ENCODE data around the gene CACNB4. TPM values are rescaled to one million over a fixed set of nuclear protein-coding genes. Genes with fewer than 3 reads are reported as not detected.
"Not testable (repeated sequence)": the region's sequence is repeated elsewhere in the genome, so short reads cannot be mapped to it uniquely, and the experiment has no call there.

The CACNB4 gene
- polyA plus RNA-seq, 2 of the 4 experiments (the other 2 are of a cell fraction): 0.25 to 0.53 TPM

GRCh38 chr2:152114366-152114765 lies 15.5 kb upstream of the CACNB4 start:
- ChIA-PET CTCF (interaction anchor here (0.6 kb wide), 1 partner anchor 534 kb away, joined by 4 read pairs; no protein-coding TSS in a partner anchor), POLR2A (no interaction called here)
- Histone ChIP-seq H3K27ac (no peak overlapping the region), H3K4me2 (no peak overlapping the region), H3K4me1 (no peaks in the 10 kb centered on the region), H3K9me3 (no peaks in the 10 kb centered on the region), H3K4me3 (no peak overlapping the region)
- DNase-seq (ENCODE audit: low read depth in 1 of 2, low spot score in 1 of 2) (no peak), ATAC-seq (no peak), FAIRE-seq (no peak)
- TF ChIP-seq USF2 (IDR thresholded peaks at IDR 0.05): no peak
- no peak for TF ChIP-seq TFCP2L1 (CRISPR knock-in tag; IDR thresholded peaks at IDR 0.05)
- no peak for TF ChIP-seq MAX (IDR thresholded peaks at IDR 0.05)
- 96% methylated on average over 3 of the region's 3 CpGs for WGBS (ENCODE audit: missing lambda C conversion rate)

- H3K4me3 ChIP-seq; H3K4me1 ChIP-seq; H3K27ac ChIP-seq; H3K4me2 ChIP-seq; CTCF ChIA-PET; FAIRE-seq; H3K9me3 ChIP-seq; ATAC-seq; DNase-seq (ENCODE audit: low read depth in 1 of 2, low spot score in 1 of 2); POLR2A ChIA-PET: not testable (repeated sequence)
- 78% methylated on average over 13 of the region's 13 CpGs for WGBS (ENCODE audit: missing lambda C conversion rate)
Observed at GRCh38 chr2:152107140-152107539, 8.3 kb upstream of the CACNB4 start.

GRCh38 chr2:152106464-152106863 lies 7.6 kb upstream of the CACNB4 start:
- ChIA-PET POLR2A (no interaction called here), CTCF (no interaction called here)
- no peak for FAIRE-seq
- 93% methylated on average over 4 of the region's 4 CpGs for WGBS (ENCODE audit: missing lambda C conversion rate)
- Histone ChIP-seq H3K4me1 (no peaks in the 10 kb centered on the region), H3K27ac (no peak overlapping the region), H3K4me3 (no peak overlapping the region), H3K9me3 (no peaks in the 10 kb centered on the region), H3K4me2 (no peak overlapping the region)
- DNase-seq (ENCODE audit: low read depth in 1 of 2, low spot score in 1 of 2): no peak
- no peak for ATAC-seq
- TF ChIP-seq HOXB13 (CRISPR knock-in tag; IDR thresholded peaks at IDR 0.05; ENCODE audit: low read depth) (no peak), MAFK (IDR thresholded peaks at IDR 0.05; ENCODE audit: partially characterized antibody) (peak; percentile 88)

GRCh38 chr2:152103271-152103670 lies 4.4 kb upstream of the CACNB4 start:
- 84% methylated on average over 3 of the region's 3 CpGs for WGBS (ENCODE audit: missing lambda C conversion rate)
- ATAC-seq (no peak), FAIRE-seq (no peak), DNase-seq (ENCODE audit: low read depth in 1 of 2, low spot score in 1 of 2) (no peak)
- ChIA-PET CTCF (no interaction called here), POLR2A (no interaction called here)
- H3K4me3 ChIP-seq: no peak overlapping the region
- no peaks in the 10 kb centered on the region for H3K9me3 ChIP-seq
- no peak overlapping the region for H3K4me2 ChIP-seq
- no peaks in the 10 kb centered on the region for H3K4me1 ChIP-seq
- no peak overlapping the region for H3K27ac ChIP-seq
- TF ChIP-seq KDM1A (IDR thresholded peaks at IDR 0.05; ENCODE audit: low read depth): no peak
- no peak for TF ChIP-seq EHF (CRISPR knock-in tag; IDR thresholded peaks at IDR 0.05)
- TF ChIP-seq NPAS2 (CRISPR knock-in tag; IDR thresholded peaks at IDR 0.05; ENCODE audit: borderline replicate concordance): no peak
- no peak for TF ChIP-seq RCOR1 (IDR thresholded peaks at IDR 0.05; ENCODE audit: low read depth, low read length)
- TF ChIP-seq JUNB (IDR thresholded peaks at IDR 0.05): no peak
- no peak for TF ChIP-seq NFE2L2 (conservative IDR thresholded peaks at IDR 0.05; ENCODE audit: low read length)
- TF ChIP-seq HDAC2 (IDR thresholded peaks at IDR 0.05): no peak
- no peak for TF ChIP-seq SREBF2 (IDR thresholded peaks at IDR 0.05)
- TF ChIP-seq ZSCAN20 (CRISPR knock-in tag; IDR thresholded peaks at IDR 0.05): no peak
- no peak for TF ChIP-seq CBX2 (IDR thresholded peaks at IDR 0.05; ENCODE audit: borderline replicate concordance, low read depth)
- TF ChIP-seq EHMT2 (IDR thresholded peaks at IDR 0.05; ENCODE audit: low read depth): no peak

- no peak overlapping the region for H3K4me3 ChIP-seq
- H3K9me3 ChIP-seq: no peaks in the 10 kb centered on the region
- ChIA-PET POLR2A (no interaction called here), CTCF (interaction anchor here (1.0 to 2.2 kb wide), 3 partner anchors 11 to 534 kb away, joined by 4 to 10 read pairs (median 7); no protein-coding TSS in a partner anchor)
- WGBS (ENCODE audit: missing lambda C conversion rate): 69% methylated on average over 2 of the region's 2 CpGs
- DNase-seq (ENCODE audit: low read depth in 1 of 2, low spot score in 1 of 2) (no peak), FAIRE-seq (no peak), ATAC-seq (no peak)
- no peak overlapping the region for H3K4me2 ChIP-seq
- H3K27ac ChIP-seq: no peak overlapping the region
- peaks cover 8% of the 10 kb centered on the region; the same call in 1 of the 3 replicates for H3K4me1 ChIP-seq
- TF ChIP-seq HEYL (CRISPR knock-in tag; IDR thresholded peaks at IDR 0.05) (no peak), RFX5 (IDR thresholded peaks at IDR 0.05) (no peak), KDM1A (IDR thresholded peaks at IDR 0.05; ENCODE audit: low read depth) (no peak), FOXS1 (CRISPR knock-in tag; IDR thresholded peaks at IDR 0.05) (no peak), JUNB (IDR thresholded peaks at IDR 0.05) (no peak), GATA3 (IDR thresholded peaks at IDR 0.05; ENCODE audit: borderline replicate concordance) (no peak), ELK1 (IDR thresholded peaks at IDR 0.05; ENCODE audit: low read depth, low read length) (no peak), POLR2AphosphoS2 (conservative IDR thresholded peaks at IDR 0.05; ENCODE audit: low read length) (no peak), ZNF302 (CRISPR knock-in tag; IDR thresholded peaks at IDR 0.05) (no peak), EHMT2 (IDR thresholded peaks at IDR 0.05; ENCODE audit: low read depth) (no peak), MAFK (IDR thresholded peaks at IDR 0.05; ENCODE audit: partially characterized antibody) (no peak), JUN (IDR thresholded peaks at IDR 0.05) (no peak), POLR2A (IDR thresholded peaks at IDR 0.05; ENCODE audit: low read length) (no peak), E2F6 (IDR thresholded peaks at IDR 0.05; ENCODE audit: borderline replicate concordance, low read depth) (no peak), MYC (IDR thresholded peaks at IDR 0.05; ENCODE audit: borderline replicate concordance, low read length) (no peak), HDAC2 (IDR thresholded peaks at IDR 0.05) (no peak)
Observed at GRCh38 chr2:152100961-152101360, 2.1 kb upstream of the CACNB4 start.
